Measurements from ENCODE around the gene MR1.

DNA sequence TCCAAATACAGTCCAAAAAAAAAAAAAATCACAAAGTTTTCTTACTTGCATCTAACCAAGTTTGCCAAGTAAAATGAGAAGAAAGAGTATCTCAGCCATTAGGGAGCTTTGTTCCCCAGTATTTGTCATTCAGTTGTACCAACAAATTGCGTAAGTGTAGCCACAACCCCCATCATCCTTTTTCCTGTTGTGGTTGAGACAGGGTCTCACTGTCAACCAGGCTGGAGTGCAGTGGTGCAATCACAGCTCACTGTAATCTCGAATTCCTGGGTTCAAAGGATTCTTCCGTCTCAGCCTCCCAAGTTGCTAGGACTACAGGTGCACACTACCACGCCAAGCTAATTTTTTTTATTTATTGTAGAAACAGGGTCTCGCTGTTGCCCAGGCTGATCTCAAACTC is 20.6 kb upstream of the MR1 start:
- TF ChIP-seq, protein P1, sequence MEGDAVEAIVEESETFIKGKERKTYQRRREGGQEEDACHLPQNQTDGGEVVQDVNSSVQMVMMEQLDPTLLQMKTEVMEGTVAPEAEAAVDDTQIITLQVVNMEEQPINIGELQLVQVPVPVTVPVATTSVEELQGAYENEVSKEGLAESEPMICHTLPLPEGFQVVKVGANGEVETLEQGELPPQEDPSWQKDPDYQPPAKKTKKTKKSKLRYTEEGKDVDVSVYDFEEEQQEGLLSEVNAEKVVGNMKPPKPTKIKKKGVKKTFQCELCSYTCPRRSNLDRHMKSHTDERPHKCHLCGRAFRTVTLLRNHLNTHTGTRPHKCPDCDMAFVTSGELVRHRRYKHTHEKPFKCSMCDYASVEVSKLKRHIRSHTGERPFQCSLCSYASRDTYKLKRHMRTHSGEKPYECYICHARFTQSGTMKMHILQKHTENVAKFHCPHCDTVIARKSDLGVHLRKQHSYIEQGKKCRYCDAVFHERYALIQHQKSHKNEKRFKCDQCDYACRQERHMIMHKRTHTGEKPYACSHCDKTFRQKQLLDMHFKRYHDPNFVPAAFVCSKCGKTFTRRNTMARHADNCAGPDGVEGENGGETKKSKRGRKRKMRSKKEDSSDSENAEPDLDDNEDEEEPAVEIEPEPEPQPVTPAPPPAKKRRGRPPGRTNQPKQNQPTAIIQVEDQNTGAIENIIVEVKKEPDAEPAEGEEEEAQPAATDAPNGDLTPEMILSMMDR (IDR thresholded peaks at IDR 0.05): no peak
- TF ChIP-seq POLR2A (IDR thresholded peaks at IDR 0.05): no peak

Measured in testis (tissue), 2 donors.